ENCODE measurements around the gene ARFGEF3.

- TF ChIP-seq CTCF (IDR thresholded peaks at IDR 0.05) (no peak), POLR2A (IDR thresholded peaks at IDR 0.05) (no peak)
Observed at GRCh38 chr6:138293428-138294395, 132.0 kb downstream of the ARFGEF3 start.
